LoVo (cell line): Measurements from ENCODE around the gene STARD3NL.
"Not testable (repeated sequence)": the region's sequence is repeated elsewhere in the genome, so short reads cannot be mapped to it uniquely, and the experiment has no call there.

Source experiments
- DNase-seq: peaks from one replicate; pipeline ENCODE4 v3.0.0-alpha.2; 2016; ENCODE audit warnings: low spot score

STARD3NL gene

GRCh38 chr7:38178004-38178694 is at the start of gene STARD3NL:
Gene STARD3NL (plus strand): TSS chr7:38178245. CDS start chr7:38207505, 29,260 bp downstream.
- DNase-seq: peak; percentile 100

DNA sequence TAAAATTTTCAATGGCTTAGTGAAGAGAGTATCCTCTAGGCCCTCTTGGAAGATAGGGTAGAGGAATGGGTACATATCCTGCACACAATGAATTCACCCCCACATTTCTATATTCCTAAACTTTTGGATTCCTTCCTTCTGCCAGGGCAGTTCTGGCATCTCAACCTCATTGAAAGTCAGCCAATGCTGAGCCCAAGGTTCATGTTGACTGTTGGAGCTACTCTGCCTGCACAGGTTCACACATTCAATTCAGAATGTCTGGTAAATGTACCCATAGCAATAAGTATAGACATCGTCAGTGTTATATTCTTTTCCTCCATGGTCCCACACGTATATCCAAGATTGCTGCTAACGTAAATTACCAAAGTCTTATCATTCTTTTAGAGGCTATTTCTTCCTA is 48.9 kb upstream of the STARD3NL start:
- DNase-seq: no peak

GRCh38 chr7:38129579-38129978 is 48.5 kb upstream of the STARD3NL start:
- DNase-seq: no peak

DNA sequence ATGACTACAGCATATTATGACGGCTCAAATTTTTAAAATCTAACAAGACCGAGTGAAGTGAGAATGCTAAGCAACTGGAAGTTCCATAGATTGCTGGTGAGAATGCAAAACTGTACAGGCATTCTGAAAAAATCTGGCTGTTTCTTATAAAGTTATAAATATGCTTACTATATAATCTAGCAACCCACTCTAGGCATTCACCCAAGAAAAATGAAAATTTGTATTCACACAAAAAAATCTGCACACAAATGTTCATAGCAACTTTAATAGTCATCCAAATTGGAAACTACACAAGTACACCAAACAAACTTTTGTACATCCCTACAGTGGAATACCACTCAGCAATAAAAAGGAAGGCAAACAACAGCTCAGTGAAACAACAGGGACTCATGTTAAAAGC is 39.9 kb upstream of the STARD3NL start:
- DNase-seq: no peak

GRCh38 chr7:38141187-38141586 is 36.9 kb upstream of the STARD3NL start:
- DNase-seq: no peak

- DNase-seq: no peak
Measured at GRCh38 chr7:38142736-38143135, 35.3 kb upstream of the STARD3NL start.

GRCh38 chr7:38147005-38147404 is 31.0 kb upstream of the STARD3NL start:
- DNase-seq: no peak

DNA sequence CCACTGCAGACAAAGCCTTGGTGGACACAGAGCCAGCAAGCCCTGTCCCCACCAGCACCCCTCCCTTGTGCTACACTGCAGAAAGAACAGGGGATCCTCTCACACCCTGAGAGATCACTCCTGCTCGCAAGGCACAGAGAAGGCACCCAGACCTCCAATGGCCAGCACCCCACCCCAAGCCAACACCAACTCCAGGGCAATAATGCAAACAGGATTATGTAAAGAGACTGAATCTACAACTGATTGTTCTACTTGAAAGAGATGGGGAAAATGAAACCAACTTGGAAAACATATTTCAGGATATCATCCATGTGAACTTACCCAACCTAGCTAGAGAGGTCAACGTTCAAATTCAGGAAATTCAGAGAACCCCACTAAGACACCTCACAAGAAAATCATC is 26.5 kb upstream of the STARD3NL start:
- DNase-seq: no peak

GRCh38 chr7:38153515-38153914 is 24.5 kb upstream of the STARD3NL start:
- no peak for DNase-seq

- DNase-seq: no peak
Measured at GRCh38 chr7:38154278-38154677, 23.8 kb upstream of the STARD3NL start.

GRCh38 chr7:38160003-38160571 is 18.0 kb upstream of the STARD3NL start:
- peak; percentile 12 for DNase-seq

- no peak for DNase-seq
Measured at GRCh38 chr7:38162036-38162435, 16.0 kb upstream of the STARD3NL start.

DNA sequence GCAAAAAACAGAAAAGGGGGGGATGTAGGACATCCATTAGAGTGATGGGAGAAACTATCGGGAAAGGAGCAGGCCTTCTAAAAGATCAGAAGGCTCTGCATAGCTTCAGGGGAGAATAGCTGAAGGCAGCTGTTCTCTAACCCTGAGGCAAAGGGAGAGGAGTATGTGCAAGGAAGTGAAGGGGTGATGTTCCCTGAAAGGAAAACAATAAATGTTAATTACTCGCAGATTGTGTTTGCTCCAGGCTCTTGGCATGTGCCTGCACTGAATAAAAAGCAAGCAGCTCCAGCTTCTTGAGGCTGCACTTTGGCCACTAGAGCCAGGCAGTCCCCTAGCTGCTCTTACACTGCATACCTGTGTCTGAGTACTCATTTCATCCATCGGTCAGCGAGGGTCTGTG is 14.4 kb upstream of the STARD3NL start:
- DNase-seq: no peak

GRCh38 chr7:38168890-38169570 is 9.0 kb upstream of the STARD3NL start:
- no peak for DNase-seq

DNA sequence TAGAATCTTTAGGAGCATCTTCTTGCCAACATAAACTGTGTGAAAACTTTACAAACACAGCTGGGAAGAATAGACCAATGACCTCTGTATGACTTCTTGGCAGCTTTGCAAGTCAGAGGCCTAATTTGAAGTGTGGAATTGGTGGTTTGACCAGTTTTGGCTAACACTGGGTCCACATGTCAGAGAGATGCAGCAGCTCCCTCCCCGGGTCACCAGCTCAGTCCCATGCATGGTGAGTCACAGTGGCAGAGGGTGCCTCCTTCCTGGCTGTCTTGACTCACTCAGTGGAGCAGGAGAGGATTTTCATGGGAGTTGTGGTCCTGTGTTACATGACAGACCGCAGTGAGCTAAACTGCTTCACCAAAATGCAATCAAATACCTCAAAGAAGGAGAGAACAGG is 8.2 kb upstream of the STARD3NL start:
- peak; percentile 24 for DNase-seq

DNA sequence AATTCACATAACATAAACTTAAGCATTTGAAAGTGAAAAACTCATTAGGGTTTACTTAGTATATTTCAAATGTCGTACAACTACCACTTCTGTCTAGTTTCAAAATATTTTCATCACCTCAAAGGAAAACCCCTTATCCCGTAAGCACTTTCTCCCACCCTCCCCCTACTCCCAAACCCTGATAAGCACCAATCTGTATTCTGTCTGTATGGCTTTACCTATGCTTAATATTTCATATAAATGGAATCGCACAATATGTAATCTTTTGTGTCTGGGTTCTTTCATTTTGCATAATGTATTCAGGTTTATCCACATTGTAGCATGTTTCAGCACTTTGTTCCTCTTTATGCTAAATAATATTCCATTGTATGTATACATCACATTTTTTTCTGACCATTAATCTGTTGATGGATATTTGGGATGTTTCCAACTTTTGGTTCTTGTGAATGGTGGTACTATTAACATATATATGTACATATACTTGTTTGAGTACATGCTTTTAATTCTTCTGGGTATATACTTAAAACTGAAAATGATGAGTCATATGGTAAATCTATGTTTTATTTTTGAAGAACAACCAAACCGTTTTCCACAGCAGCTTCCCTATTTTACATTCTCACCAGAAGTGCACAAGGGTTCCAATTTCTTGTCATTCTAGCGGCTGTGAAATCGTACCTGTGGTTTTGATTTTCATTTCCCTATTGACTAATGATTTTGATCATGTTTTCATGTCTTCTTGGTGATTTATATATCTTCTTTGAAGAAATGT is 6.2 kb upstream of the STARD3NL start:
- DNase-seq: no peak

DNA sequence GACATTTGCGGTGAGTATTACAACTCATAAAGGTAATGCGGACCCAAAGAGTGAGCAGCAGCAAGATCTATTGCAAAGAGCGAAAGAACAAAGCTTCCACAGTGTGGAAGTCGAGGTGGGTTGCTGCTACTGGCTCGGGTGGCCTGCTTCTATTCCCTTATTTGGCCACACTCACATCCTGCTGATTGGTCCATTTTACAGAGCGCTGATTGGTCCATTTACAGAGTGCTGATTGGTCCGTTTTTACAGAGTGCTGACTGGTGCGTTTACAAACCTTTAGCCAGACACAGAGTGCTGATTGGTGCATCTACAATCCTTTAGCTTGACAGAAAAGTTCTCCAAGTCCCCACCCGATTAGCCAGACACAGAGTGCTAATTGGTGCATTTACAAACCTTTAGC is 2.5 kb upstream of the STARD3NL start:
- not testable (repeated sequence) for DNase-seq

- no peak for DNase-seq
Measured at GRCh38 chr7:38177621-38178003, 433 bp upstream of the STARD3NL start.

- peak; percentile 10 for DNase-seq
Measured at GRCh38 chr7:38178695-38179344, 775 bp downstream of the STARD3NL start.

DNA sequence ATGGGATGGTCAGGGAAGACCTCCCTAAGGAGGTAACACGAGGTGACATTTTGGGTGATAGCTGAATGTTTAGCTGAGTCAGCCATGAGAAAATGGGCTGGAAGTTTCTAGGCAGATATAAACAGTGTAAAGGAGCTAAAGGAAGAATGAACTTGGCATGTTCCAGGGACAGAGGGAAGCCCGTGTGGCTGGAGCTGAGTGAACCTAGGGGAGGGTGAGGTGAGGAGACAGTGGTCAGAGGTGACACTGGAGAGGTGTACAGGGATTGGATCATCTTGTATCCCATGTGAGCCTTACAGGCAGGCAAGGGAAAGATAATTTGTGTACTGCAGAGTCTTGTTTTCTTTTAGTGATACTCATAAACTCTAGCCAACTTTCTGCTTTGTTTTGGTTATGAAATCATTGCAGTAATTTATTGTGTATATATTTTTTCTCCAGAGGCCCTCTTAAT is 1.8 kb downstream of the STARD3NL start:
- no peak for DNase-seq

- DNase-seq: no peak
Measured at GRCh38 chr7:38181111-38181510, 3.1 kb downstream of the STARD3NL start.

DNA sequence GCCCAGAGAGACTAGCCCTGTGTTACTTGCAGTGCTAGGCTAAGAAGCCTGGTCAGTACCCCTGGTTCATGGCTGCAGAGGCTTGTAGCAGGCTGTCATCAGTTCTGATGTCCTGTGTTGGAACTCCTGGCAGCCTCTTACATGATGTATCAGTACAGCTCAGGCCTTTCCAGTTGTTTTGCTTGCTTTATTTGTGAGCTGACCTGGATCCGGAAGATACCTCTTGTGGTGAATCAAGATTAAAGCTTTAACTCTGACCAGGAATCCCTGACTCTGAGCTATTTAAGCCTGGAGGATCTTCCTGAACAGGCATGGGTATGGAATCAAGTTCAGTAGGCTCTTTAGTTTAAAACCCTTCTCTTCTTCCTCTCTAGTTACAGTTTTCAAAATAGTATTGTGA is 4.4 kb downstream of the STARD3NL start:
- DNase-seq: no peak
